ENCODE data around the gene PDSS1. TPM values are rescaled to one million over a fixed set of nuclear protein-coding genes. Genes with fewer than 3 reads are reported as not detected.

The PDSS1 gene
- total RNA-seq, 1 experiment from 2014 or later: 18.4 TPM

DNA sequence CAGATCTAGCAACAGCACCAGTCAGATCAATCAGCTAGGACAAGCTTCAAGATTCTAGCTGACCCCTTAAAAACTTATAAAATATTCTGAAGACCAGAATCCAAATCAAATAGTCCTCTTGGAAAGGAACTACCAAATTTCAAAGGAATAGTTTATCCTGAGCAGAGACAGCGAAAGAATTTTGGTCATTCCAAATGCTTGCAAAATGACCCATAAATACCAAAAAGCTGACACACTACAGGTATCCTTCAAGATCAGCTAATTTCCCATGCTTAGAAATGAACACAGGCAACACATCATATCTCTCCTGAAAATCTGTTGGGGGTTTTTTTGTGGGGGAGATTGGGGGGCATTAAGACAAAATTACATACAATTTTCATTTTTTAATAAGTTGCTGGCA, 78.8 kb downstream of the PDSS1 start:
- no peak overlapping the region for H3K18ac ChIP-seq (ENCODE audit: insufficient read length, low read depth, low read length)
- no peaks in the 10 kb centered on the region for H3K9me3 Mint-ChIP-seq
- H2AFZ ChIP-seq (ENCODE audit: low read length): no peak overlapping the region
- H3T11ph ChIP-seq (ENCODE audit: low read length): no peak overlapping the region
- peak overlapping the region in 1 of 3 experiments; percentile 12; a peak in 1 of 7 replicates for H3K27ac Mint-ChIP-seq
- H3K79me2 ChIP-seq (ENCODE audit: insufficient read depth, low read length): peaks cover 2% of the 10 kb centered on the region; the same call in 1 of the 2 replicates
- no peak overlapping the region for H3K27ac ChIP-seq (ENCODE audit: insufficient read length, low read depth, low read length)
- no peak overlapping the region for H3K4me2 ChIP-seq (ENCODE audit: insufficient read depth, insufficient read length, low read length)
- peaks cover 6% of the 10 kb centered on the region; the same call in 1 of the 2 replicates for H3K4me1 ChIP-seq (ENCODE audit: insufficient read depth, low read length)
- TF ChIP-seq, protein P1, sequence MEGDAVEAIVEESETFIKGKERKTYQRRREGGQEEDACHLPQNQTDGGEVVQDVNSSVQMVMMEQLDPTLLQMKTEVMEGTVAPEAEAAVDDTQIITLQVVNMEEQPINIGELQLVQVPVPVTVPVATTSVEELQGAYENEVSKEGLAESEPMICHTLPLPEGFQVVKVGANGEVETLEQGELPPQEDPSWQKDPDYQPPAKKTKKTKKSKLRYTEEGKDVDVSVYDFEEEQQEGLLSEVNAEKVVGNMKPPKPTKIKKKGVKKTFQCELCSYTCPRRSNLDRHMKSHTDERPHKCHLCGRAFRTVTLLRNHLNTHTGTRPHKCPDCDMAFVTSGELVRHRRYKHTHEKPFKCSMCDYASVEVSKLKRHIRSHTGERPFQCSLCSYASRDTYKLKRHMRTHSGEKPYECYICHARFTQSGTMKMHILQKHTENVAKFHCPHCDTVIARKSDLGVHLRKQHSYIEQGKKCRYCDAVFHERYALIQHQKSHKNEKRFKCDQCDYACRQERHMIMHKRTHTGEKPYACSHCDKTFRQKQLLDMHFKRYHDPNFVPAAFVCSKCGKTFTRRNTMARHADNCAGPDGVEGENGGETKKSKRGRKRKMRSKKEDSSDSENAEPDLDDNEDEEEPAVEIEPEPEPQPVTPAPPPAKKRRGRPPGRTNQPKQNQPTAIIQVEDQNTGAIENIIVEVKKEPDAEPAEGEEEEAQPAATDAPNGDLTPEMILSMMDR (conservative IDR thresholded peaks at IDR 0.05): no peak
- no peak overlapping the region for H2AK5ac ChIP-seq (ENCODE audit: insufficient read length, low read length)
- H4K91ac ChIP-seq (ENCODE audit: insufficient read length, low read depth, low read length): no peak overlapping the region
- H2BK5ac ChIP-seq (ENCODE audit: insufficient read length, low read length): no peak overlapping the region
- no CpG with 5 or more reads among the region's 1 CpG for WGBS (ENCODE audit: extremely low coverage, insufficient read length, low lambda C conversion rate)
- no peaks in the 10 kb centered on the region for H3K9me3 ChIP-seq (ENCODE audit: control insufficient read depth, low read depth, low read length)
- no peaks in the 10 kb centered on the region for H3K27me3 Mint-ChIP-seq (ENCODE audit: low read depth)
- no peak overlapping the region for H3K23ac ChIP-seq (ENCODE audit: insufficient read length, low read depth, low read length)
- H2BK12ac ChIP-seq (ENCODE audit: insufficient read length, low read depth, low read length): no peak overlapping the region
- H4K20me1 ChIP-seq (ENCODE audit: control insufficient read depth, insufficient read depth, insufficient read length): no peaks in the 10 kb centered on the region
- no peaks in the 10 kb centered on the region for H3K27me3 ChIP-seq (ENCODE audit: insufficient read depth, low read length)
- H4K8ac ChIP-seq (replicated peaks; ENCODE audit: insufficient read length, low read depth, low read length): no peak overlapping the region
- no peak overlapping the region for H2BK120ac ChIP-seq (ENCODE audit: low read depth, low read length, poor library complexity, severe bottlenecking)
- H2BK20ac ChIP-seq (ENCODE audit: low read depth, low read length, poor library complexity, severe bottlenecking): no peak overlapping the region
- H3K36me3 Mint-ChIP-seq (ENCODE audit: insufficient read depth in 1 of 3, low read depth in 3 of 3): no peaks in the 10 kb centered on the region
- no peak overlapping the region for H4K5ac ChIP-seq (ENCODE audit: insufficient read length, low read depth, low read length)
- H3K4me3 Mint-ChIP-seq: no peak overlapping the region
- H3K4me1 Mint-ChIP-seq: peaks cover 8 to 28% of the 10 kb centered on the region in 2 experiments
- DNase-seq: no peak
- H3K14ac ChIP-seq (ENCODE audit: insufficient read depth, low read length): no peak overlapping the region
- H3K4ac ChIP-seq (ENCODE audit: low read depth, low read length): no peak overlapping the region
- H3K23me2 ChIP-seq (ENCODE audit: insufficient read length, low read depth, low read length, poor library complexity, severe bottlenecking): no peaks in the 10 kb centered on the region
- H3K56ac ChIP-seq (ENCODE audit: insufficient read length, low read depth, low read length): no peak overlapping the region
- no peak overlapping the region for H3K9ac ChIP-seq (ENCODE audit: extremely low read depth, insufficient read length, low read length)
- H3K79me1 ChIP-seq (ENCODE audit: insufficient read depth, low read depth, low read length, poor library complexity, severe bottlenecking): peaks cover 4% of the 10 kb centered on the region
- H2BK15ac ChIP-seq (ENCODE audit: low read depth, low read length): no peak overlapping the region
